IMR-90 (cell line): Measurements from ENCODE around the gene ARHGEF10L. TPM values are rescaled to one million over a fixed set of nuclear protein-coding genes. Genes with fewer than 3 reads are reported as not detected.
A peak's percentile ranks its signal among the peaks of the same experiment; 100 is the strongest.

ENCODE experiments used
- ATAC-seq: fragments of 200-7000 bp; cut with Tn5 transposase; 2 replicates; pipeline ENCODE4 v1.9.1; 2020; ENCODE audit warnings: low read depth, mild to moderate bottlenecking, moderate library complexity
- BruUV-seq: library from RNA; stranded (reverse); fragments of 400-500 nt; replicated peaks from 2 replicates; lab custom pipeline; 2021; lab: Mats Ljungman, UMichigan
- CTCF ChIA-PET: fragments of 300-600 bp; formaldehyde crosslinking; extraction: SDS; loops from one replicate; lab custom pipeline; 2021; ENCODE audit warnings: antibody characterized with exemption; lab: Yijun Ruan, JAX
- POLR2A ChIA-PET: fragments of 300-600 bp; sonication (Branson Sonifier 250); formaldehyde crosslinking; loops from one replicate; lab custom pipeline; 2022; ENCODE audit warnings: antibody characterized with exemption; ENCODE audit not compliant: unreplicated experiment; lab: Charles Lee
- DNase-seq: peaks from one replicate; pipeline ENCODE4 v3.0.0; 2013
- H2AFZ ChIP-seq: replicated peaks from 2 replicates; pipeline ENCODE3; 2013; ENCODE audit warnings: low read length, mild to moderate bottlenecking; ENCODE audit not compliant: poor library complexity
- H2AK5ac ChIP-seq: 2 replicates; pipeline ENCODE4 v1.6.1; 2013; ENCODE audit warnings: low read depth, low read length, inconsistent platforms
- H2AK9ac ChIP-seq: replicated peaks from 2 replicates; pipeline ENCODE3; 2013; ENCODE audit warnings: mild to moderate bottlenecking, low read depth, low read length, moderate library complexity; ENCODE audit not compliant: poor library complexity
- H2BK120ac ChIP-seq: 2 replicates; pipeline ENCODE4 v1.6.1; 2013; ENCODE audit warnings: low read depth, low read length, inconsistent platforms
- H2BK15ac ChIP-seq: 3 replicates; pipeline ENCODE4 v1.6.1; 2013; ENCODE audit warnings: low read depth, low read length, inconsistent platforms
- H2BK20ac ChIP-seq: 2 replicates; pipeline ENCODE4 v1.6.1; 2013; ENCODE audit warnings: low read depth, mild to moderate bottlenecking, inconsistent platforms, low read length, moderate library complexity
- H2BK5ac ChIP-seq: 2 replicates; pipeline ENCODE4 v1.6.1; 2013; ENCODE audit warnings: mild to moderate bottlenecking, low read depth, low read length, inconsistent platforms; ENCODE audit not compliant: poor library complexity, severe bottlenecking
- H3K14ac ChIP-seq: replicated peaks from 2 replicates; pipeline ENCODE4 v1.6.1; 2013; ENCODE audit warnings: low read depth, low read length, inconsistent platforms
- H3K18ac ChIP-seq: 2 replicates; pipeline ENCODE4 v1.6.1; 2013; ENCODE audit warnings: low read depth, low read length, control low read depth
- H3K23ac ChIP-seq: 2 replicates; pipeline ENCODE4 v1.6.1; 2013; ENCODE audit warnings: low read depth, low read length, inconsistent platforms
- H3K27ac ChIP-seq: 2 replicates; pipeline ENCODE4 v1.5.1; 2013; ENCODE audit warnings: mild to moderate bottlenecking, control low read depth, low read length; ENCODE audit not compliant: insufficient read depth
- H3K27me3 ChIP-seq: 2 replicates; pipeline ENCODE4 v1.6.1; 2013; ENCODE audit warnings: low read length; ENCODE audit not compliant: control insufficient read depth, insufficient read depth
- H3K36me3 ChIP-seq: 2 replicates; pipeline ENCODE4 v1.6.1; 2013; ENCODE audit warnings: low read length, mixed read lengths; ENCODE audit not compliant: control insufficient read depth, insufficient read depth
- H3K4ac ChIP-seq: 2 replicates; pipeline ENCODE4 v1.6.1; 2013; ENCODE audit warnings: low read depth, low read length, inconsistent platforms
- H3K4me1 ChIP-seq: 2 replicates; pipeline ENCODE4 v1.6.1; 2013; ENCODE audit warnings: low read length, mixed read lengths; ENCODE audit not compliant: control insufficient read depth, insufficient read depth
- H3K4me2 ChIP-seq: 2 replicates; pipeline ENCODE4 v1.6.1; 2013; ENCODE audit warnings: low read depth, mild to moderate bottlenecking, control low read depth, low read length, moderate library complexity
- H3K4me3 ChIP-seq: 2 replicates; pipeline ENCODE4 v1.5.1; 2013; ENCODE audit warnings: low read depth, mild to moderate bottlenecking, control low read depth, low read length, moderate library complexity; ENCODE audit not compliant: insufficient read depth
- H3K56ac ChIP-seq: 2 replicates; pipeline ENCODE4 v1.6.1; 2013; ENCODE audit warnings: low read length, inconsistent platforms; ENCODE audit not compliant: insufficient read depth; ENCODE audit errors: extremely low read depth
- H3K79me1 ChIP-seq, 2 experiments: 2 replicates each; pipeline ENCODE4 v1.6.1; 2013; ENCODE audit warnings: low read length in 2 of 2, inconsistent platforms in 1 of 2, low read depth in 1 of 2
- H3K9ac ChIP-seq: 2 replicates; pipeline ENCODE4 v1.6.1; 2013; ENCODE audit warnings: low read depth, low read length, control low read depth
- H3K9me1 ChIP-seq: 2 replicates; pipeline ENCODE4 v1.6.1; 2013; ENCODE audit warnings: low read length, inconsistent platforms; ENCODE audit not compliant: insufficient read depth
- H3K9me3 ChIP-seq: 2 replicates; pipeline ENCODE4 v1.6.1; 2013; ENCODE audit warnings: low read length; ENCODE audit not compliant: control insufficient read depth, insufficient read depth
- H4K20me1 ChIP-seq: 2 replicates; pipeline ENCODE4 v1.6.1; 2013; ENCODE audit warnings: low read length, inconsistent platforms; ENCODE audit not compliant: insufficient read depth
- H4K5ac ChIP-seq: 2 replicates; pipeline ENCODE4 v1.6.1; 2013; ENCODE audit warnings: mild to moderate bottlenecking, low read depth, low read length, control low read depth
- H4K8ac ChIP-seq, 2 experiments: 2 replicates each; pipeline ENCODE4 v1.6.1; 2013; ENCODE audit warnings: low read depth in 2 of 2, low read length in 2 of 2, control low read depth in 1 of 2, inconsistent platforms in 1 of 2
- H4K91ac ChIP-seq: 2 replicates; pipeline ENCODE4 v1.6.1; 2013; ENCODE audit warnings: low read depth, low read length, inconsistent platforms; ENCODE audit not compliant: insufficient read depth
- BHLHE40 ChIP-seq: fragments of 150-350 bp; IDR thresholded peaks from 2 replicates; pipeline ENCODE4 v1.6.1; 2016; ENCODE audit warnings: mild to moderate bottlenecking, low read depth, low read length
- MAFK ChIP-seq: IDR thresholded peaks from 2 replicates; pipeline ENCODE4 v1.6.1; 2012; ENCODE audit warnings: low read depth, low read length, improper control_type of control experiment
- MAZ ChIP-seq: IDR thresholded peaks from 2 replicates; pipeline ENCODE4 v1.6.1; 2012; ENCODE audit warnings: low read depth, mild to moderate bottlenecking, low read length, improper control_type of control experiment, moderate library complexity, borderline replicate concordance
- NFE2L2 ChIP-seq: fragments of 150-350 bp; IDR thresholded peaks from 2 replicates; pipeline ENCODE4 v1.6.1; 2016; ENCODE audit warnings: low read depth, mild to moderate bottlenecking, low read length
- WGBS, 2 experiments: methylation state at CpG; one replicate each; pipeline versions ENCODE4 v1.1.5 to v1.1.7; 2013; ENCODE audit warnings: missing lambda C conversion rate in 2 of 2; ENCODE audit not compliant: insufficient read length in 1 of 2; ENCODE audit errors: extremely low coverage in 2 of 2; 5-methylcytosine and 5-hydroxymethylcytosine counted together
- dilution Hi-C: fragments of 300-500 bp; cut with HindIII; formaldehyde crosslinking; loops from one replicate; pipeline ENCODE4 v1.14.3; 2018; ENCODE audit warnings: low sequenced_read_pairs; ENCODE audit not compliant: unreplicated experiment
- in situ Hi-C: fragments of 300-500 bp; cut with MboI; formaldehyde crosslinking; loops from 3 replicates; pipeline ENCODE4 v1.14.3; 2019; ENCODE audit warnings: low sequenced_read_pairs, inconsistent platforms, mixed read lengths
- intact Hi-C: fragments of 100-400 bp; cut with micrococcal nuclease; formaldehyde crosslinking; loops from 2 replicates; pipeline ENCODE4 v1.10.0; 2022
- polyA plus RNA-seq, 3 experiments: library from polyadenylated mRNA; depleted of rRNA; stranded (reverse); fragments of >200 nt; gene quantifications; 2 replicates each; pipeline ENCODE4 v1.2.3, GENCODE V29; 2012; ENCODE audit warnings: low replicate concordance in 1 of 3
- total RNA-seq: library from RNA; depleted of rRNA; stranded (reverse); fragments of >200 nt; gene quantifications from 2 replicates; pipeline ENCODE4 v1.2.3, GENCODE V29; 2012

Gene ARHGEF10L
- total and polyA plus RNA-seq, 2 of the 4 experiments (the other 2 are of a cell fraction), result 4.8 to 12.4 TPM

- CTCF ChIA-PET, result no interaction called here
- dilution Hi-C loops, result no loop called here
Measured at GRCh38 chr1:17719874-17720273, 180.4 kb downstream of the ARHGEF10L start.

More at GRCh38 chr1:17719874-17720273, 180.4 kb downstream of the ARHGEF10L start:
- Histone ChIP-seq H3K9me1 (no peaks in the 10 kb centered on the region), H3K4me2 (no peak overlapping the region), H2AK5ac (no peak overlapping the region), H3K79me1 (no peaks in the 10 kb centered on the region), H4K20me1 (no peaks in the 10 kb centered on the region), H3K4ac (no peak overlapping the region), H2BK120ac (no peak overlapping the region), H3K56ac (no peak overlapping the region), H3K14ac (no peak overlapping the region), H2AFZ (no peak overlapping the region), H2BK15ac (no peak overlapping the region), H4K8ac (no peak overlapping the region), H3K36me3 (no peaks in the 10 kb centered on the region), H3K23ac (no peak overlapping the region), H3K9ac (no peak overlapping the region), H2BK5ac (no peak overlapping the region), H3K9me3 (no peaks in the 10 kb centered on the region), H3K27me3 (peaks cover 7% of the 10 kb centered on the region), H2AK9ac (no peak overlapping the region), H3K27ac (no peak overlapping the region), H3K4me1 (no peaks in the 10 kb centered on the region), H4K5ac (no peak overlapping the region), H3K18ac (no peak overlapping the region), H2BK20ac (no peak overlapping the region), H4K91ac (no peak overlapping the region), H3K4me3 (no peak overlapping the region)
- WGBS, 2 experiments, result 61% methylated on average over 2 of the region's 5 CpGs; no CpG with 5 or more reads in 1 of the 2 experiments
- TF ChIP-seq NFE2L2, result peak; percentile 58
- TF ChIP-seq MAFK, result 0 out of 2 replicates have a peak, but pooled peaks have one; percentile 8
- TF ChIP-seq MAZ, result no peak
- no peak for TF ChIP-seq BHLHE40
- intact Hi-C loops, result no loop called here
- POLR2A ChIA-PET, result no interaction called here
- peak; percentile 29; the same call in 1 of the 2 replicates for ATAC-seq
- BruUV-seq, result no TSS peak
- in situ Hi-C loops, result no loop called here
- peak; percentile 37 for DNase-seq
